Astrocyte of the cerebellum (primary cell): ENCODE results near the gene GNAZ.
"Not testable (repeated sequence)": the region's sequence is repeated elsewhere in the genome, so short reads cannot be mapped to it uniquely, and the experiment has no call there.

Experiments used
- DNase-seq: peaks from one replicate; pipeline ENCODE4 v3.0.0-alpha.2; 2011; ENCODE audit warnings: low read depth
- H3K4me3 ChIP-seq: 2 replicates; pipeline ENCODE4 v1.5.1; 2011; ENCODE audit warnings: mild to moderate bottlenecking, low read depth, low read length, moderate library complexity
- CTCF ChIP-seq: IDR thresholded peaks from 2 replicates; pipeline ENCODE4 v1.5.1; 2012; ENCODE audit warnings: low read length, low read depth, moderate library complexity, mild to moderate bottlenecking; ENCODE audit errors: missing control alignments
- in situ Hi-C: cut with HindIII; loops from 2 replicates; pipeline ENCODE4 v1.10.0; 2017; ENCODE audit warnings: low sequenced_read_pairs

Gene GNAZ

GRCh38 chr22:23045461-23045860 lies 24.9 kb upstream of the GNAZ start:
- in situ Hi-C loops: no loop called here
- no peak for DNase-seq
- no peak overlapping the region for H3K4me3 ChIP-seq
- TF ChIP-seq CTCF: no peak

- no peak for DNase-seq
- in situ Hi-C loops: no loop called here
- no peak for TF ChIP-seq CTCF
- H3K4me3 ChIP-seq: no peak overlapping the region
Measured at GRCh38 chr22:23047265-23047664, 23.1 kb upstream of the GNAZ start.

- in situ Hi-C loops: no loop called here
Measured at GRCh38 chr22:23047742-23048141, 22.6 kb upstream of the GNAZ start.

GRCh38 chr22:23050546-23050945 lies 19.8 kb upstream of the GNAZ start:
- H3K4me3 ChIP-seq, in situ Hi-C loops, DNase-seq: not testable (repeated sequence)

More at GRCh38 chr22:23047742-23048141, 22.6 kb upstream of the GNAZ start:
- H3K4me3 ChIP-seq: no peak overlapping the region
- no peak for DNase-seq
- TF ChIP-seq CTCF: no peak

GRCh38 chr22:23053051-23053707 lies 17.1 kb upstream of the GNAZ start:
- no peak for TF ChIP-seq CTCF
- DNase-seq: no peak
- in situ Hi-C loops: no loop called here
- H3K4me3 ChIP-seq: no peak overlapping the region

- DNase-seq: no peak
Measured at GRCh38 chr22:23053912-23054530, 16.3 kb upstream of the GNAZ start.

More at GRCh38 chr22:23053912-23054530, 16.3 kb upstream of the GNAZ start:
- H3K4me3 ChIP-seq: no peak overlapping the region
- in situ Hi-C loops: no loop called here
- TF ChIP-seq CTCF: no peak
